Stimulated activated effector memory CD8-positive, alpha-beta T cell treated with anti-CD3 and anti-CD28 coated beads, Interleukin-12 subunit alpha, Interleukin-12 subunit beta, amount 100 ng/mL, for 72 hours (primary cell): ENCODE measurements around the gene HOATZ.

Source experiments
- ATAC-seq: fragments of 150-1000 bp; cut with Tn5 transposase; 2 replicates; pipeline ENCODE4 v1.10.0; 2021
- DNase-seq, 2 donors: peaks; one replicate each; pipeline ENCODE4 v3.0.0; 2021 to 2022; ENCODE audit warnings: low spot score in 2 of 2
- H3K27ac Mint-ChIP-seq: one replicate; pipeline ENCODE4 v1.8.0; 2022; ENCODE audit warnings: mild to moderate bottlenecking, mixed read lengths
- H3K36me3 Mint-ChIP-seq: one replicate; pipeline ENCODE4 v1.8.0; 2022; ENCODE audit warnings: mild to moderate bottlenecking, mixed read lengths
- H3K4me1 Mint-ChIP-seq: one replicate; pipeline ENCODE4 v1.8.0; 2022; ENCODE audit warnings: mixed read lengths
- H3K4me3 Mint-ChIP-seq: one replicate; pipeline ENCODE4 v1.8.0; 2022; ENCODE audit warnings: mild to moderate bottlenecking, mixed read lengths
- H3K9me3 Mint-ChIP-seq: one replicate; pipeline ENCODE4 v1.8.0; 2022; ENCODE audit warnings: mixed read lengths

The HOATZ gene

DNA sequence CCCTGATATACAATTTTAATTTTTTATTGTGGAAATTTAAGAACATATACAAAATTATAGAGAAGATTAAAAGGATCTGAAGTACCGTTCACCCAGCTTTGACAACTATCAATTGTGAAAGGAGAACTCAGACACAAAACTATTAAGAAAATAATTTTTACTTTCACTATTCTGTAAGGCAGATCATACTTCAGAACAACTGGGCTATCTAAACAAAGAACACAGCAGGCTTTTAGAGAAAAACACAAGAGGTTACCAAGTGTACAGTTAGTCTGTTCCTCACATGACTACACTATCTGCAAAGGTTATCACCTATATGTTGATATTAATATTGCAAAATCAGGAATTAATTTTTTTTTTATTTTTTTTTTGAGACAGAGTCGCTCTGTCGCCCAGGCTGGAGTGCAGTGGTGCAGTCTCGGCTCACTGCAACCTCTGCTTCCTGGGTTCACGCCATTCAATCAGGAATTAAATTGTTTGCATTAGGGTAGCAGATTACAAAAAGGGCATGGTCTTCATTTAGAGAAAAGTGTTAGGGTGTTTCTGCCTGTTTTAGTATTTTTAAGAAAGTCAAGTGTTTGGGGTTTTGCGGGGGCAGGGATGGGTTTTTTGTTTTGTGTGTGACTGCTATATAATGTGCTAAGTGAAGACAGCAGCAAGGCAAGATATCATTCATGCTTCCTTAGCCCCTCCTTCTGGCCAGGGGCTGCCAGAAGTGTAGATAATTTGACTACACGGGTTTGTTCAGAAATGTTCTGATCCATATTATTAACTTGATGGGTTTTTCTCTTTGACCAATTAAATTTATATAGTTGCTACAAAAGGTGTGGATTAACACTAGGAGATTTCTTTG is 60.0 kb downstream of the HOATZ start:
- Mint-ChIP-seq H3K27ac (no peak overlapping the region), H3K4me1 (no peaks in the 10 kb centered on the region), H3K4me3 (no peak overlapping the region), H3K9me3 (no peaks in the 10 kb centered on the region), H3K36me3 (no peaks in the 10 kb centered on the region)
- DNase-seq = no peak
- no peak for ATAC-seq

DNA sequence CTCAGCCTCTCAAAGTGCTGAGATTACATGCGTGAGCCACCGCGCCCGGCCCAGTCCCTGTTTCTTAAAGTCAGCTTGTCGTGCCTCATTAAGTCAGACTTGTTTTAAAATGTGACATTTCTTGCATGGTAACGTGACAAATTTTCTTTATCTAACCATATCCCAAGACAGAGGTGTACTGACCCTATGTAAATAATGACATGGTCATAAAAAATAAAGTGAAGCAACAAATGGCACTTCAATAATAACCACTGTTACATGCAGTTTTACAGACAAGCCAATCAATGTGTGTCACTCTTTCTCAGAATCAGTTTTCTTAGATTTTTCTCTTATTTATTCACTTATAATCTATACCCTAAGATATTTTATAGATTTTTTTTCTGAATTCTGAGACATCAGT is 61.2 kb downstream of the HOATZ start:
- DNase-seq (no peak), ATAC-seq (no peak)
- Mint-ChIP-seq H3K27ac (no peak overlapping the region), H3K9me3 (no peaks in the 10 kb centered on the region), H3K36me3 (no peaks in the 10 kb centered on the region), H3K4me1 (no peaks in the 10 kb centered on the region), H3K4me3 (no peak overlapping the region)

GRCh38 chr11:111577821-111578220 is 63.2 kb downstream of the HOATZ start:
- Mint-ChIP-seq H3K9me3 (no peaks in the 10 kb centered on the region), H3K4me1 (no peaks in the 10 kb centered on the region), H3K4me3 (no peak overlapping the region), H3K36me3 (no peaks in the 10 kb centered on the region), H3K27ac (no peak overlapping the region)
- ATAC-seq = no peak
- no peak for DNase-seq

DNA sequence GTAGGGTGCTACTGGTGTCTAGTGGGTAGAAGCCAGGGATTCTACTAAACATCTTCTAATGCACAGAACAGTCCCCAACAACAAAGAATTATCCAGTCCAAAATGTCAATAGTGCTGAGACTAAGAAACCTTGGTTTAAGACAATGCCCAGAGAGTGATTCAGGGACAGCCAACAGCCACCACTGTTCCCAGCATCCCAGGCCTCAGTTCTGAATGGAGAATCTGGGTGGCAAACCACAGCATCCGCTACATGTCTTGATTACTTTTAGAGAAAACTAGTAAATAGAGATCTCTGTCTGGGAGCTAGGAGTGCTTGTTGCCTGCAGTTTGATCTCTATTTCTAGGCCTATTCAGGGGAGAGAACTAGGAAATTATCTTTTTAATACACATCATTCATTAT is 66.8 kb downstream of the HOATZ start:
- no peaks in the 10 kb centered on the region for H3K9me3 Mint-ChIP-seq
- no peaks in the 10 kb centered on the region for H3K36me3 Mint-ChIP-seq
- no peak overlapping the region for H3K27ac Mint-ChIP-seq
- H3K4me1 Mint-ChIP-seq = no peaks in the 10 kb centered on the region
- ATAC-seq (no peak), DNase-seq (no peak)
- H3K4me3 Mint-ChIP-seq = no peak overlapping the region

DNA sequence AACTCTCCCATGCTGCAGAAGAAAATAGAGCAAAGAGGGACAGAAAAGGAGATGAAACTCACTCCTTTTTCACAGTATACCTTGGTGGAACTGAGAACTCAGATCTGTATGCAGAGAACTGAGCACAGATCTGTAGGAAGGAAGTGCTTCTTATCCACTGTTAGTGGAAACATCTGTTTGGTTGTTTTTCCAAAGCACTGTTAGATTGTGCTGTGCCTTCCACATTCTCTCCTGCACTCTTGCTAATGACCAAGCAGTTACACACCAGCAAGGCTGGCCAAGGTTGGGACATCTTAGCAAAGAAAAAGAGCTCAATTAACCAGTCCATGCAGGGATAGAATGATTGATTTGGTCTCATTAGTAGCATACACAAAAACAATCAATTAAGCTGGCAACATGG is 67.6 kb downstream of the HOATZ start:
- no peak for ATAC-seq
- H3K4me3 Mint-ChIP-seq = no peak overlapping the region
- H3K27ac Mint-ChIP-seq = no peak overlapping the region
- H3K4me1 Mint-ChIP-seq = no peaks in the 10 kb centered on the region
- H3K36me3 Mint-ChIP-seq = no peaks in the 10 kb centered on the region
- no peaks in the 10 kb centered on the region for H3K9me3 Mint-ChIP-seq
- DNase-seq = no peak

GRCh38 chr11:111582881-111583280 is 68.3 kb downstream of the HOATZ start:
- H3K4me3 Mint-ChIP-seq = no peak overlapping the region
- no peaks in the 10 kb centered on the region for H3K4me1 Mint-ChIP-seq
- DNase-seq = no peak
- H3K36me3 Mint-ChIP-seq = no peaks in the 10 kb centered on the region
- no peaks in the 10 kb centered on the region for H3K9me3 Mint-ChIP-seq
- ATAC-seq = no peak
- H3K27ac Mint-ChIP-seq = no peak overlapping the region

GRCh38 chr11:111585371-111585770 is 70.8 kb downstream of the HOATZ start:
- DNase-seq (no peak), ATAC-seq (no peak)
- no peak overlapping the region for H3K27ac Mint-ChIP-seq

DNA sequence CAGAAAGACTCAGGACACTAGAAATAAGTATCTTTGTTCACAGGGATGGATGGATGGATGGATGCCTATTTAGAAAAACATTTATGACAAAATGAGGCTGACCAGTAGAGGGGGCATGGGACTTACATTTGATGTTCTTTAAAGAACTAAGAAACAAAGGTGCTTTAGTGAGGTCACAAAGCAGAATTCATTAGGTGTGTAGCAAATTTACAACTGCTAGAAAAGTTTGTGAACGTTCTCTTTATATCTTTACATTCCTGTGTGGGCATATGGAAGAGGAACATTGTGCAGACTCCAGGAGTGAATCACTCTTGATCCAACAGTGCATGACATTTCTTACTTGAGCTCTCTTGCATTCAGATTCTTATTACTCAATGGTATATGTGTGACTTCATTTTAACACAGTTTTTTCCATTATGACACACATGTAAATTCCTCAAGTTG is 71.8 kb downstream of the HOATZ start:
- Mint-ChIP-seq H3K27ac (no peak overlapping the region), H3K4me1 (no peaks in the 10 kb centered on the region), H3K9me3 (no peaks in the 10 kb centered on the region), H3K36me3 (no peaks in the 10 kb centered on the region), H3K4me3 (no peak overlapping the region)
- peak; percentile 60 for ATAC-seq
- no peak for DNase-seq

More at GRCh38 chr11:111585371-111585770, 70.8 kb downstream of the HOATZ start:
- Mint-ChIP-seq H3K4me1 (no peaks in the 10 kb centered on the region), H3K9me3 (no peaks in the 10 kb centered on the region), H3K4me3 (no peak overlapping the region), H3K36me3 (no peaks in the 10 kb centered on the region)
